Neural cell (in vitro differentiated cells): ENCODE results near the gene PER1. TPM values are rescaled to one million over a fixed set of nuclear protein-coding genes. Genes with fewer than 3 reads are reported as not detected.

Source experiments
- H2AFZ ChIP-seq: fragments of 200-600, 300-800 bp; sonication (generic), shearing (Covaris generic); 2 replicates; pipeline ENCODE4 v1.6.0; 2014; ENCODE audit warnings: low read depth, mild to moderate bottlenecking, antibody characterized with exemption, low read length, moderate library complexity
- H3F3A ChIP-seq: fragments of 200-600 bp; shearing (Covaris generic); 2 replicates; pipeline ENCODE4 v1.6.1; 2016; ENCODE audit warnings: mild to moderate bottlenecking, moderate library complexity, mixed read lengths, antibody characterized with exemption, low read length; ENCODE audit not compliant: insufficient read depth, poor library complexity, severe bottlenecking
- H3K27ac ChIP-seq: fragments of 200-600, 300-800 bp; sonication (generic), shearing (Covaris generic); 2 replicates; pipeline ENCODE4 v1.5.1; 2014; ENCODE audit warnings: mild to moderate bottlenecking, low read length, moderate library complexity
- H3K27me3 ChIP-seq: fragments of 300-800, 200-600 bp; sonication (generic), shearing (Covaris generic); 2 replicates; pipeline ENCODE4 v1.6.0; 2014; ENCODE audit warnings: mild to moderate bottlenecking, low read depth, low read length, moderate library complexity; ENCODE audit not compliant: insufficient read depth
- H3K36me3 ChIP-seq: fragments of 300-800, 200-600 bp; sonication (generic), shearing (Covaris generic); 2 replicates; pipeline ENCODE4 v1.5.1; 2014; ENCODE audit warnings: mild to moderate bottlenecking, antibody characterized with exemption, low read length, moderate library complexity; ENCODE audit not compliant: insufficient read depth
- H3K4me2 ChIP-seq: fragments of 300-800, 200-600 bp; sonication (generic), shearing (Covaris generic); 2 replicates; pipeline ENCODE4 v1.6.0; 2014; ENCODE audit warnings: mild to moderate bottlenecking, low read length
- H3K4me3 ChIP-seq: fragments of 300-800, 200-600 bp; sonication (generic), shearing (Covaris generic); 2 replicates; pipeline ENCODE4 v1.5.1; 2014; ENCODE audit warnings: mild to moderate bottlenecking, low read length, moderate library complexity
- H3K79me2 ChIP-seq: fragments of 200-600 bp; shearing (Covaris generic); replicated peaks from 2 replicates; pipeline ENCODE4 v1.6.0; 2014; ENCODE audit warnings: mild to moderate bottlenecking, low read length, moderate library complexity; ENCODE audit not compliant: insufficient read depth
- H3K9ac ChIP-seq: fragments of 300-800, 200-600 bp; sonication (generic), shearing (Covaris generic); 2 replicates; pipeline ENCODE4 v1.6.1; 2016; ENCODE audit warnings: mild to moderate bottlenecking, low read length, mixed read lengths
- H3K9me2 ChIP-seq: fragments of 200-600 bp; shearing (Covaris generic); 2 replicates; pipeline ENCODE4 v1.6.1; 2016; ENCODE audit warnings: mild to moderate bottlenecking, low read length, mixed read lengths; ENCODE audit not compliant: insufficient read depth
- H3K9me3 ChIP-seq: fragments of 200-600, 300-800 bp; sonication (generic), shearing (Covaris generic); 2 replicates; pipeline ENCODE4 v1.6.1; 2016; ENCODE audit warnings: mild to moderate bottlenecking, mixed run types, low read length, moderate library complexity, mixed read lengths
- H4K20me1 ChIP-seq: fragments of 200-600 bp; shearing (Covaris generic); 2 replicates; pipeline ENCODE4 v1.6.1; 2016; ENCODE audit warnings: mild to moderate bottlenecking, mixed run types; ENCODE audit not compliant: insufficient read depth
- CTCF ChIP-seq: fragments of 450-650 bp; IDR thresholded peaks from 2 replicates; pipeline ENCODE4 v1.5.1; 2014; ENCODE audit warnings: antibody characterized with exemption, mild to moderate bottlenecking, moderate library complexity; ENCODE audit not compliant: poor library complexity, severe bottlenecking
- EP300 ChIP-seq: fragments of 450-650 bp; conservative IDR thresholded peaks from 2 replicates; pipeline ENCODE4 v1.6.1; 2014; ENCODE audit warnings: antibody characterized with exemption, mild to moderate bottlenecking, moderate library complexity; ENCODE audit not compliant: poor library complexity, severe bottlenecking
- EZH2 ChIP-seq: fragments of 200-600, 300-800 bp; shearing (Covaris generic), sonication (generic); IDR thresholded peaks from 2 replicates; pipeline ENCODE4 v1.6.1; 2014; ENCODE audit warnings: antibody characterized with exemption, low read length, borderline replicate concordance, mild to moderate bottlenecking; ENCODE audit not compliant: insufficient read depth, poor library complexity, severe bottlenecking
- MXI1 ChIP-seq: fragments of 450-650 bp; conservative IDR thresholded peaks from 2 replicates; pipeline ENCODE4 v1.6.1; 2014; ENCODE audit warnings: antibody characterized with exemption, mild to moderate bottlenecking; ENCODE audit not compliant: poor library complexity, severe bottlenecking
- POLR2AphosphoS5 ChIP-seq: IDR thresholded peaks from 2 replicates; pipeline ENCODE4 v1.6.1; 2012
- RAD21 ChIP-seq: fragments of 450-650 bp; conservative IDR thresholded peaks from 2 replicates; pipeline ENCODE4 v1.6.1; 2014; ENCODE audit warnings: antibody characterized with exemption, mild to moderate bottlenecking, moderate library complexity
- SMC3 ChIP-seq: fragments of 450-650 bp; conservative IDR thresholded peaks from 2 replicates; pipeline ENCODE4 v1.6.1; 2014; ENCODE audit warnings: antibody characterized with exemption, mild to moderate bottlenecking, moderate library complexity; ENCODE audit not compliant: poor library complexity
- TAF1 ChIP-seq: IDR thresholded peaks from 2 replicates; pipeline ENCODE4 v1.6.1; 2012; ENCODE audit warnings: low read depth
- polyA plus RNA-seq: library from polyadenylated mRNA; depleted of rRNA; stranded (reverse); fragments of >200 nt; gene quantifications from 2 replicates; pipeline ENCODE4 v1.2.3, GENCODE V29; 2014
- TF ChIP-seq, protein P1 (sequence below): IDR thresholded peaks from 2 replicates; pipeline ENCODE4 v1.6.1; 2012; ENCODE audit warnings: borderline replicate concordance

The PER1 gene
- polyA plus RNA-seq, 1 donor from 2014 or later = 1.9 TPM

DNA sequence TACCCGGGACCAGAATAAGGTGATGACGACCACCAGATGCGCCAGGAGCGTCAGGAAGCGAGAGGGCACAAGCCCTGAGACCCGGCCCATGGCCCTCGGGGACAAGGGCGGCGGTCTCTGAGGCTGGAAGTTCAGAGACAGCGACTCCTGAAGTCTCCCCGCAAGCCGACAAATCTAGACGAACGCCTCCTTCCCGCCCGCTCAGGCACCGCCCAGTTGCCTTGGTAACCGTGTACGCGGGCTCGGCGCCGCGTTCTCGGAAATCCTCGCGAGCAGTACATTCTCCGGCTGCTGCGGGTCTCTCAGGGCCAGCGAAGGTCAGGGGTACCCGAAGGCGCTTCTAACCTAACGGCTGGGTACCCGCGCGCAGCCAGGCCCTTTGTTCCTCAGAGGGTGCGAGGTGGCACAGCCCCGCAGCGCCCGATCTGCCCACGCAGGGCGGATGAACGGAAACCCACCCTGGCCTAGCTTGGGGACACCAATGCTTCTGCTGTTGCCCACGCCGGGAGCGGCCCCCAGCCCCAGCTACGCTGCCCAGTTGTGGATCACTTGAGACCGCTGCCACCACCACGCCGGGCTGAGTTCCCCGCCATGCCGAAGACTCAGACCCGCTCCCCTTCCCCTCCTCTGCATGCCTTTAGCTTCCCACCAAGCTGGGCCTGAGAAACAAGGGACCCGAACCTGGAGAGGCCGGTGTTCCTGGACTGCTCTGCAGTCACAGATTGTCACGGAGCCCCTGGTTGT lies 24.2 kb upstream of the PER1 start, which contains the start of gene TMEM107:
TMEM107 (minus strand) TSS at position 184 of the 744 bp plus-strand sequence; CDS start at position 90, 94 bp downstream.
- TF ChIP-seq RAD21 (no peak), CTCF (peak; percentile 44), MXI1 (peak; percentile 61), TAF1 (peak; percentile 42), POLR2AphosphoS5 (peak; percentile 77), SMC3 (no peak), EP300 (peak; percentile 35)
- TF ChIP-seq, protein P1, sequence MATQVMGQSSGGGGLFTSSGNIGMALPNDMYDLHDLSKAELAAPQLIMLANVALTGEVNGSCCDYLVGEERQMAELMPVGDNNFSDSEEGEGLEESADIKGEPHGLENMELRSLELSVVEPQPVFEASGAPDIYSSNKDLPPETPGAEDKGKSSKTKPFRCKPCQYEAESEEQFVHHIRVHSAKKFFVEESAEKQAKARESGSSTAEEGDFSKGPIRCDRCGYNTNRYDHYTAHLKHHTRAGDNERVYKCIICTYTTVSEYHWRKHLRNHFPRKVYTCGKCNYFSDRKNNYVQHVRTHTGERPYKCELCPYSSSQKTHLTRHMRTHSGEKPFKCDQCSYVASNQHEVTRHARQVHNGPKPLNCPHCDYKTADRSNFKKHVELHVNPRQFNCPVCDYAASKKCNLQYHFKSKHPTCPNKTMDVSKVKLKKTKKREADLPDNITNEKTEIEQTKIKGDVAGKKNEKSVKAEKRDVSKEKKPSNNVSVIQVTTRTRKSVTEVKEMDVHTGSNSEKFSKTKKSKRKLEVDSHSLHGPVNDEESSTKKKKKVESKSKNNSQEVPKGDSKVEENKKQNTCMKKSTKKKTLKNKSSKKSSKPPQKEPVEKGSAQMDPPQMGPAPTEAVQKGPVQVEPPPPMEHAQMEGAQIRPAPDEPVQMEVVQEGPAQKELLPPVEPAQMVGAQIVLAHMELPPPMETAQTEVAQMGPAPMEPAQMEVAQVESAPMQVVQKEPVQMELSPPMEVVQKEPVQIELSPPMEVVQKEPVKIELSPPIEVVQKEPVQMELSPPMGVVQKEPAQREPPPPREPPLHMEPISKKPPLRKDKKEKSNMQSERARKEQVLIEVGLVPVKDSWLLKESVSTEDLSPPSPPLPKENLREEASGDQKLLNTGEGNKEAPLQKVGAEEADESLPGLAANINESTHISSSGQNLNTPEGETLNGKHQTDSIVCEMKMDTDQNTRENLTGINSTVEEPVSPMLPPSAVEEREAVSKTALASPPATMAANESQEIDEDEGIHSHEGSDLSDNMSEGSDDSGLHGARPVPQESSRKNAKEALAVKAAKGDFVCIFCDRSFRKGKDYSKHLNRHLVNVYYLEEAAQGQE = peak; percentile 49
- peak within 1 kb of the TSS; percentile 81 for H3K4me3 ChIP-seq
- H3F3A ChIP-seq = peaks cover 9% of the 10 kb centered on the region
- H3K27me3 ChIP-seq = no peaks in the 10 kb centered on the region
- H4K20me1 ChIP-seq = no peaks in the 10 kb centered on the region
- H3K27ac ChIP-seq = peak within 1 kb of the TSS; percentile 83
- peak within 1 kb of the TSS; percentile 87 for H3K4me2 ChIP-seq
- no peaks in the 10 kb centered on the region for H3K36me3 ChIP-seq
- H3K9me3 ChIP-seq = no peaks in the 10 kb centered on the region
- no peaks in the 10 kb centered on the region for H3K9me2 ChIP-seq
- H2AFZ ChIP-seq = peak within 1 kb of the TSS; percentile 99
- peak within 1 kb of the TSS; percentile 90 for H3K9ac ChIP-seq
- no peaks in the 10 kb centered on the region for H3K79me2 ChIP-seq

DNA sequence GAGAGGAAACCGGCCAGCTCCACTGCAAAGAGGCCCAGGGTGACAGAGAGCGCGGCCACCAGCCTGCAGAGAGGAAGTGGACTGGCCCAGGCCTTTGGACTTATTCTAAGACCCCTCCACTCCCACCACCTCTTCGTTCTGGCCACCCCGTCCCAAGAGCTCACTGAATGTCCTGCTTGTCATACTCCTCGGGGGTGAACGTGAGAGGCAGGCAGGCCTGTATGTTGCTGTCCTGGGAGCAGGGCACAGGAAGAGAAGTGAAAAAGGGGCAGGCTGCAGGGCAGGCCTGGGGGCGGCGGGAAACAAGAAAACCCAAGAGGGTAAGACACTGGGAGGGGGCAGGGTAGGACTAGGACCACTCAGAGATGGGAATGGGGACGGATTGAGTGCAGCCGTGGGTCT lies 23.6 kb upstream of the PER1 start:
- Histone ChIP-seq H3K4me2 (peak overlapping the region; percentile 87), H3K9me3 (no peaks in the 10 kb centered on the region), H3K27ac (peak overlapping the region; percentile 83), H3K9ac (peak overlapping the region; percentile 90), H3K79me2 (no peaks in the 10 kb centered on the region), H3K4me3 (peak overlapping the region; percentile 81), H4K20me1 (no peaks in the 10 kb centered on the region), H3K9me2 (no peaks in the 10 kb centered on the region), H3K36me3 (no peaks in the 10 kb centered on the region), H3K27me3 (no peaks in the 10 kb centered on the region), H2AFZ (peak overlapping the region; percentile 99), H3F3A (peaks cover 9% of the 10 kb centered on the region)
- TF ChIP-seq, protein P1 = no peak
- no peak for TF ChIP-seq SMC3
- no peak for TF ChIP-seq EP300
- no peak for TF ChIP-seq CTCF
- TF ChIP-seq POLR2AphosphoS5 = no peak
- TF ChIP-seq RAD21 = no peak
- no peak for TF ChIP-seq TAF1
- TF ChIP-seq EZH2 = no peak
